Stimulated activated CD8-positive, alpha-beta memory T cell treated with anti-CD3 and anti-CD28 coated beads, Interleukin-15, amount 100 ng/mL, for 4 hours (primary cell): ENCODE data around the gene WSCD2.

Experiments used
- DNase-seq, 2 donors: peaks; one replicate each; pipeline ENCODE4 v3.0.0-alpha.2; 2020; ENCODE audit warnings: low read depth in 2 of 2

Gene WSCD2

GRCh38 chr12:108107293-108107692 is 21.8 kb upstream of the WSCD2 start:
- no peak for DNase-seq

GRCh38 chr12:108109504-108109903 is 19.6 kb upstream of the WSCD2 start:
- no peak for DNase-seq

GRCh38 chr12:108109954-108110353 is 19.1 kb upstream of the WSCD2 start:
- no peak for DNase-seq

- no peak for DNase-seq
Measured at GRCh38 chr12:108110844-108111243, 18.2 kb upstream of the WSCD2 start.

GRCh38 chr12:108112832-108113556 is 16.1 kb upstream of the WSCD2 start:
- DNase-seq = no peak

- no peak for DNase-seq
Measured at GRCh38 chr12:108115123-108116121, 13.7 kb upstream of the WSCD2 start.

GRCh38 chr12:108116254-108116653 is 12.8 kb upstream of the WSCD2 start:
- DNase-seq = no peak

- no peak for DNase-seq
Measured at GRCh38 chr12:108116699-108117098, 12.4 kb upstream of the WSCD2 start.

GRCh38 chr12:108117163-108117849 is 11.8 kb upstream of the WSCD2 start:
- DNase-seq = no peak

- no peak for DNase-seq
Measured at GRCh38 chr12:108117902-108118301, 11.2 kb upstream of the WSCD2 start.

GRCh38 chr12:108119126-108119973 is 9.7 kb upstream of the WSCD2 start:
- no peak for DNase-seq

GRCh38 chr12:108119974-108120862 is 8.9 kb upstream of the WSCD2 start:
- no peak for DNase-seq

- no peak for DNase-seq
Measured at GRCh38 chr12:108120863-108121165, 8.3 kb upstream of the WSCD2 start.

GRCh38 chr12:108121320-108121719 is 7.8 kb upstream of the WSCD2 start:
- DNase-seq = no peak

- DNase-seq = no peak
Measured at GRCh38 chr12:108121728-108122471, 7.2 kb upstream of the WSCD2 start.

GRCh38 chr12:108122644-108123043 is 6.4 kb upstream of the WSCD2 start:
- DNase-seq = no peak

GRCh38 chr12:108123402-108123801 is 5.7 kb upstream of the WSCD2 start:
- no peak for DNase-seq

- DNase-seq = no peak
Measured at GRCh38 chr12:108125073-108125472, 4.0 kb upstream of the WSCD2 start.

GRCh38 chr12:108126212-108126611 is 2.9 kb upstream of the WSCD2 start:
- no peak for DNase-seq
